Panc1 (cell line): ENCODE data around the gene FRY. TPM values are rescaled to one million over a fixed set of nuclear protein-coding genes. Genes with fewer than 3 reads are reported as not detected.

Source experiments
- ATAC-seq: fragments of 200-7000 bp; cut with Tn5 transposase; 2 replicates; pipeline ENCODE4 v1.9.1; 2020; ENCODE audit warnings: mild to moderate bottlenecking, moderate library complexity
- BruUV-seq: library from RNA; stranded (reverse); fragments of 400-500 nt; replicated peaks from 2 replicates; lab custom pipeline; 2021; lab: Mats Ljungman, UMichigan
- CTCF ChIA-PET: fragments of 300-600 bp; sonication (Branson Sonifier 250); formaldehyde crosslinking; loops from one replicate; lab custom pipeline; 2022; ENCODE audit warnings: antibody characterized with exemption; lab: Charles Lee
- POLR2A ChIA-PET: fragments of 300-600 bp; sonication (Branson Sonifier 250); formaldehyde crosslinking; loops from one replicate; lab custom pipeline; 2022; ENCODE audit warnings: antibody characterized with exemption; lab: Charles Lee
- DNase-seq: peaks from one replicate; pipeline ENCODE4 v3.0.0-alpha.2; 2010; ENCODE audit warnings: low read depth, low spot score
- H3K27ac ChIP-seq: 2 replicates; pipeline ENCODE4 v1.5.1; 2011; ENCODE audit warnings: mild to moderate bottlenecking, low read length, inconsistent platforms
- H3K27me3 ChIP-seq: fragments of 200-500 bp; sonication (Bioruptor generic); 2 replicates; pipeline ENCODE4 v1.6.0; 2014; ENCODE audit warnings: low read length, inconsistent platforms; ENCODE audit not compliant: control insufficient read depth, insufficient read depth
- H3K36me3 ChIP-seq: fragments of 200-500 bp; sonication (Bioruptor generic); 2 replicates; pipeline ENCODE4 v1.5.1; 2014; ENCODE audit warnings: inconsistent platforms, mild to moderate bottlenecking, low read length, moderate library complexity; ENCODE audit not compliant: control insufficient read depth, insufficient read depth
- H3K4me1 ChIP-seq: 2 replicates; pipeline ENCODE4 v1.5.1; 2011; ENCODE audit warnings: inconsistent platforms, mild to moderate bottlenecking, low read length, moderate library complexity; ENCODE audit not compliant: control insufficient read depth, insufficient read depth
- H3K4me3 ChIP-seq, 2 experiments: 2 replicates each; pipeline ENCODE4 v1.5.1; 2011 to 2012; ENCODE audit warnings: low read depth in 2 of 2, low read length in 2 of 2, mild to moderate bottlenecking in 2 of 2, inconsistent platforms in 1 of 2, moderate library complexity in 1 of 2
- H3K9me3 ChIP-seq: fragments of 200-500 bp; sonication (Bioruptor generic); 2 replicates; pipeline ENCODE4 v1.5.1; 2014; ENCODE audit warnings: low read depth, mild to moderate bottlenecking, inconsistent platforms, low read length, moderate library complexity; ENCODE audit not compliant: control insufficient read depth, insufficient read depth
- POLR2AphosphoS5 ChIP-seq: IDR thresholded peaks from 2 replicates; pipeline ENCODE4 v1.6.1; 2012; ENCODE audit warnings: mild to moderate bottlenecking, low read depth, low read length, moderate library complexity
- REST ChIP-seq, 2 experiments: IDR thresholded peaks; 2 replicates each; pipeline ENCODE4 v1.6.1; 2011 to 2012; ENCODE audit warnings: low read depth in 2 of 2, control low read depth in 1 of 2, low read length in 1 of 2, mild to moderate bottlenecking in 1 of 2, moderate library complexity in 1 of 2; ENCODE audit not compliant: insufficient read depth in 1 of 2
- SIN3A ChIP-seq: IDR thresholded peaks from 2 replicates; pipeline ENCODE4 v1.6.1; 2012; ENCODE audit warnings: low read depth, mild to moderate bottlenecking, low read length, moderate library complexity, borderline replicate concordance; ENCODE audit not compliant: insufficient read depth
- TCF7L2 ChIP-seq: IDR thresholded peaks from 2 replicates; pipeline ENCODE4 v1.6.1; 2011; ENCODE audit warnings: mild to moderate bottlenecking, low read depth, low read length, inconsistent platforms
- in situ Hi-C: cut with HindIII; loops from 2 replicates; pipeline ENCODE4 v1.10.0; 2016; ENCODE audit warnings: low sequenced_read_pairs, low pct_unique_long_range_greater_than_20kb
- intact Hi-C: fragments of 100-400 bp; cut with micrococcal nuclease; formaldehyde crosslinking; loops from one replicate; pipeline ENCODE4 v1.10.0; 2022; ENCODE audit not compliant: unreplicated experiment
- total RNA-seq: library from RNA; stranded (reverse); gene quantifications from one replicate; pipeline ENCODE4 v1.2.1, GENCODE V29; 2021; ENCODE audit not compliant: unreplicated experiment
- TF ChIP-seq, protein P1 (sequence below): fragments of 450-650 bp; IDR thresholded peaks from 2 replicates; pipeline ENCODE4 v1.5.1; 2017; ENCODE audit warnings: mild to moderate bottlenecking

Gene FRY
- total RNA-seq, 1 experiment from 2014 or later = 0.18 TPM

DNA sequence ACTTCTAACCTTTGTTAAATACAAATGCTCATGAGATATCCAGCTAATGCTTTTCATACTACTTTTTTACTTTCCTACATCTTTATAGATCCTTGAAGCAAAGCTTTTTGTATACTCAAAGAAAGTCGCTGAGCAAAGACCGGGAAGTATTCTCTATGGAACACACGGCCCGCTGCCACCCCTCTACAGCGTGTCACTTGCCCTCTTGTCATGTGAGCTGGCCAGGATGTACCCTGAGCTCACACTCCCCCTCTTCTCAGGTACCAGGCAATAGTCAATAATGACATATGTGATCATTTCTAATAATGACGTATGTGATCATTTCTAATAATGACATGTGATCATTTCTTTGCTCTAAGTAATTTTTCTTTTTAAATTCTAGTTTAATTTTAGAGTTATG, 170.7 kb downstream of the FRY start:
- TF ChIP-seq TCF7L2 (no peak), SIN3A (no peak), REST (IDR thresholded peaks at IDR 0.05; ENCODE audit: insufficient read depth in 1 of 2, low read depth in 2 of 2, low read length in 1 of 2) (no peak), POLR2AphosphoS5 (no peak)
- TF ChIP-seq, protein P1, sequence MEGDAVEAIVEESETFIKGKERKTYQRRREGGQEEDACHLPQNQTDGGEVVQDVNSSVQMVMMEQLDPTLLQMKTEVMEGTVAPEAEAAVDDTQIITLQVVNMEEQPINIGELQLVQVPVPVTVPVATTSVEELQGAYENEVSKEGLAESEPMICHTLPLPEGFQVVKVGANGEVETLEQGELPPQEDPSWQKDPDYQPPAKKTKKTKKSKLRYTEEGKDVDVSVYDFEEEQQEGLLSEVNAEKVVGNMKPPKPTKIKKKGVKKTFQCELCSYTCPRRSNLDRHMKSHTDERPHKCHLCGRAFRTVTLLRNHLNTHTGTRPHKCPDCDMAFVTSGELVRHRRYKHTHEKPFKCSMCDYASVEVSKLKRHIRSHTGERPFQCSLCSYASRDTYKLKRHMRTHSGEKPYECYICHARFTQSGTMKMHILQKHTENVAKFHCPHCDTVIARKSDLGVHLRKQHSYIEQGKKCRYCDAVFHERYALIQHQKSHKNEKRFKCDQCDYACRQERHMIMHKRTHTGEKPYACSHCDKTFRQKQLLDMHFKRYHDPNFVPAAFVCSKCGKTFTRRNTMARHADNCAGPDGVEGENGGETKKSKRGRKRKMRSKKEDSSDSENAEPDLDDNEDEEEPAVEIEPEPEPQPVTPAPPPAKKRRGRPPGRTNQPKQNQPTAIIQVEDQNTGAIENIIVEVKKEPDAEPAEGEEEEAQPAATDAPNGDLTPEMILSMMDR = no peak
- ChIA-PET POLR2A (no interaction called here), CTCF (no interaction called here)
- intact Hi-C loops (no loop called here), in situ Hi-C loops (no loop called here)
- BruUV-seq = no TSS peak
- Histone ChIP-seq H3K27ac (no peak overlapping the region), H3K4me3 (no peak overlapping the region), H3K4me1 (no peaks in the 10 kb centered on the region), H3K27me3 (no peaks in the 10 kb centered on the region), H3K9me3 (no peaks in the 10 kb centered on the region), H3K36me3 (no peaks in the 10 kb centered on the region)
- DNase-seq (no peak), ATAC-seq (no peak)

DNA sequence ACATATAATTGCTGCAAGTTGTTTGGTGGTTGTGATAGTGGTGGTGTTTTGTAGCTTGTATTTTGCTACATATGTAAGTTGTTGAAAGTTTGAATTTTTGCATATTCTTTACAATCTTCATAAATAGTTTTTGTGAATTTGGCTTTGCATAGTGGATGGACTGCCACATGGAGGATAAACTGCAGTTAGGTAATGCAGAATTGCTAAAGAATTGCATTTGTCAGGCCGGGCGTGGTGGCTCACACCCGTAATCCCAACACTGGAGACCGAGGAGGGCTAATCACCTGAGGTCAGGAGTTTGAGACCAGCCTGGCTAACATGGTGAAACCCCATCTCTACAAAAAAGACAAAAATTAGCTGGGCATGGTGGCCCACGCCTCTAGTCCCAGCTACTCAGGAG, 171.6 kb downstream of the FRY start:
- Histone ChIP-seq H3K36me3 (no peaks in the 10 kb centered on the region), H3K9me3 (no peaks in the 10 kb centered on the region), H3K27ac (no peak overlapping the region), H3K27me3 (no peaks in the 10 kb centered on the region), H3K4me3 (no peak overlapping the region), H3K4me1 (no peaks in the 10 kb centered on the region)
- CTCF ChIA-PET = no interaction called here
- TF ChIP-seq, protein P1 = no peak
- no peak for TF ChIP-seq TCF7L2
- no peak for TF ChIP-seq SIN3A
- no TSS peak for BruUV-seq
- DNase-seq (no peak), ATAC-seq (no peak)
- intact Hi-C loops = no loop called here
- POLR2A ChIA-PET = no interaction called here
- in situ Hi-C loops = no loop called here
